ENCODE measurements around the gene NIPAL3.
"Not testable (repeated sequence)": the region's sequence is repeated elsewhere in the genome, so short reads cannot be mapped to it uniquely, and the experiment has no call there.

The NIPAL3 gene

DNA sequence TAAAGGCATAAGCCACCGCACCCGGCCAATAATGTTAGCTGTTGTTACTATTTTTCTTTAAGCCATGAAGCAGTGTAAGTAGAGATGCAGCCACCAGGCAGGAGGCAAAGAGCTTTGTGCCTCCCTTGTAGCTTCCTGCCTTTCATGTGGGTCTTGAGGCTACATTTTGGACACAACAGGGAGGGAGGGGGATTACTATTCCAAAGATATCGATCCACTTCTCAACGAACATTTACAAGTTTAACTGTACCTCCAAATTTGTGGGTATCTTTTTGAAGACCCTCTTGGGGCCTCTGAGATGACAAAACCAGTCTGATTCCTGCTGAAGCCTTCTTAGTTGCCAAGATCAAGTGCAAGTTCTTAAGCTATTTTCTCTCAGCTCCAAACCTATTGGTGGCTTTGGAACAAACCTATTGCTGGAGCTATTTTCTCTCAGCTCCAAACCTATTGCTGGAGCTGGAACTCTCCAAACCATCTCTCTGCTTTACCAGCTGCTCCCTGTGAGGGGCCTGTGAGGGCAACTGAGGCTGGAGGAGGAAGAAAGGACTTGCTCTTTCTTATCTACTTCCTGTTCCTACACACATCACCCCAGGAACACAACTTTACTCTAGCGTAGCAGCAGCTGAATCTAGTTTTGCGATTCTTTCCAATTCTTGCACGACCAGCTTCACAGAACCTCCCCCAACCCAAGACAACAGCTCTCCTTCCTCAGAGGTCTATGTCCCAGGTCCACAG lies 70.9 kb downstream of the NIPAL3 start:
- Histone ChIP-seq H3K9ac (no peak overlapping the region), H3K27me3 (ENCODE audit: control insufficient read depth, insufficient read depth, low read length) (no peaks in the 10 kb centered on the region), H3K27ac (no peak overlapping the region), H2AFZ (no peak overlapping the region), H3K79me2 (no peaks in the 10 kb centered on the region), H3K36me3 (ENCODE audit: control insufficient read depth, insufficient read depth, low read length) (no peaks in the 10 kb centered on the region), H3K9me3 (ENCODE audit: control insufficient read depth, low read length) (no peaks in the 10 kb centered on the region), H3K4me3 (ENCODE audit: low read depth, low read length) (no peak overlapping the region), H3K4me1 (no peaks in the 10 kb centered on the region), H3K4me2 (ENCODE audit: low read length) (no peak overlapping the region)
- no peak for TF ChIP-seq CTCF (IDR thresholded peaks at IDR 0.05)

DNA sequence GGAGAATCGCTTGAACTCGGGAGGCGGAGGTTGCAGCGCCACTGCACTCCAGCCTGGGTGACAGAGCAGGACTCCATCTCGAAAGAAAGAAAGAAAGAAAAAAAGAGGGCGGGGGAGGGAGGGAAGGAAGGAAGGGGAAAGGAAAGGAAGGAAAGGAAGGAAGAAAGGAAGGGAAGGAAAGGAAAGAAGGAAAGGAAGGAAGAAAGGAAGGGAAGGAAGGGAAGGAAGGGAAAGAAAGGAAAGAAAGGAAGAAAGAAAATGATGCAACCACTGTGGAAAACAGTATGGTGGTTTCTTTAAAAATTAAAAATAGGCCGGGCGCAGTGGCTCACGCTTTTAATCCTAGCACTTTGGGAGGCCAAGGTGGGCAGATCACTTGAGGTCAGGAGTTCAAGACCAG lies 71.9 kb downstream of the NIPAL3 start:
- H3K4me1 ChIP-seq, result no peaks in the 10 kb centered on the region
- no peak overlapping the region for H3K9ac ChIP-seq
- H3K9me3 ChIP-seq (ENCODE audit: control insufficient read depth, low read length), result no peaks in the 10 kb centered on the region
- no peaks in the 10 kb centered on the region for H3K79me2 ChIP-seq
- TF ChIP-seq CTCF (IDR thresholded peaks at IDR 0.05), result no peak
- no peaks in the 10 kb centered on the region for H3K27me3 ChIP-seq (ENCODE audit: control insufficient read depth, insufficient read depth, low read length)
- H2AFZ ChIP-seq, result no peak overlapping the region
- H3K36me3 ChIP-seq (ENCODE audit: control insufficient read depth, insufficient read depth, low read length), result no peaks in the 10 kb centered on the region
- H3K27ac ChIP-seq, result no peak overlapping the region
- no peak overlapping the region for H3K4me3 ChIP-seq (ENCODE audit: low read depth, low read length)
- no peak overlapping the region for H3K4me2 ChIP-seq (ENCODE audit: low read length)

DNA sequence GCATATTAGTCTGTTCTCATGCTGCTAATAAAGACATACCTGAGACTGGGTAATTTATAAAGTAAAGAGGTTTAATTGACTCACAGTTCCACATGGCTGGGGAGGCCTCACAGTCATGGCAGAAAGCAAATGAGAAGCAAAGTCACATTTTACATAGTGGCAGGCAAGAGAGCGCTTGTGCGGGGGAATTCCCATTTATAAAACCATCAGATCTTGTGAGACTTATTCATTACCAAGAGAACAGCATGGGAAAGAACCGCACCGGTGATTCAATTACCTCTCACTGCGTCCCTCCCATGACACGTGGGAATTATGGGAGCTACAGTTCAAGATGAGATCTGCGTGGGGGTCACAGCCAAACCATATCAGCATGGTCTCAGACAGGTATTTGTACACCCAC lies 72.6 kb downstream of the NIPAL3 start:
- H2AFZ ChIP-seq; H3K27ac ChIP-seq; H3K4me1 ChIP-seq; H3K36me3 ChIP-seq (ENCODE audit: control insufficient read depth, insufficient read depth, low read length); H3K27me3 ChIP-seq (ENCODE audit: control insufficient read depth, insufficient read depth, low read length); H3K4me2 ChIP-seq (ENCODE audit: low read length); H3K4me3 ChIP-seq (ENCODE audit: low read depth, low read length); H3K79me2 ChIP-seq; H3K9ac ChIP-seq; H3K9me3 ChIP-seq (ENCODE audit: control insufficient read depth, low read length): not testable (repeated sequence)

GRCh38 chr1:24489674-24490073 lies 74.1 kb downstream of the NIPAL3 start:
- no peaks in the 10 kb centered on the region for H3K9me3 ChIP-seq (ENCODE audit: control insufficient read depth, low read length)
- no peak for TF ChIP-seq CTCF (IDR thresholded peaks at IDR 0.05)
- no peak overlapping the region for H2AFZ ChIP-seq
- H3K79me2 ChIP-seq, result no peaks in the 10 kb centered on the region
- H3K4me1 ChIP-seq, result no peaks in the 10 kb centered on the region
- no peak overlapping the region for H3K27ac ChIP-seq
- no peak overlapping the region for H3K4me2 ChIP-seq (ENCODE audit: low read length)
- H3K4me3 ChIP-seq (ENCODE audit: low read depth, low read length), result no peak overlapping the region
- H3K9ac ChIP-seq, result no peak overlapping the region
- no peaks in the 10 kb centered on the region for H3K27me3 ChIP-seq (ENCODE audit: control insufficient read depth, insufficient read depth, low read length)
- no peaks in the 10 kb centered on the region for H3K36me3 ChIP-seq (ENCODE audit: control insufficient read depth, insufficient read depth, low read length)

- H3K36me3 ChIP-seq (ENCODE audit: control insufficient read depth, insufficient read depth, low read length), result no peaks in the 10 kb centered on the region
- H3K4me3 ChIP-seq (ENCODE audit: low read depth, low read length), result no peak overlapping the region
- TF ChIP-seq CTCF (IDR thresholded peaks at IDR 0.05), result no peak
These were observed 74.6 kb downstream of the NIPAL3 start for GRCh38 chr1:24490101-24490781.

More at GRCh38 chr1:24490101-24490781, 74.6 kb downstream of the NIPAL3 start:
- no peak overlapping the region for H3K9ac ChIP-seq
- no peaks in the 10 kb centered on the region for H3K9me3 ChIP-seq (ENCODE audit: control insufficient read depth, low read length)
- no peak overlapping the region for H3K4me2 ChIP-seq (ENCODE audit: low read length)
- H3K79me2 ChIP-seq, result no peaks in the 10 kb centered on the region
- no peak overlapping the region for H2AFZ ChIP-seq
- H3K4me1 ChIP-seq, result no peaks in the 10 kb centered on the region
- H3K27ac ChIP-seq, result no peak overlapping the region
- no peaks in the 10 kb centered on the region for H3K27me3 ChIP-seq (ENCODE audit: control insufficient read depth, insufficient read depth, low read length)

All from parathyroid adenoma (tissue), 2 donors.